ENCODE results near the gene LAIR2.

Gene LAIR2, protein sequence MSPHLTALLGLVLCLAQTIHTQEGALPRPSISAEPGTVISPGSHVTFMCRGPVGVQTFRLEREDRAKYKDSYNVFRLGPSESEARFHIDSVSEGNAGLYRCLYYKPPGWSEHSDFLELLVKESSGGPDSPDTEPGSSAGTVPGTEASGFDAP

DNA sequence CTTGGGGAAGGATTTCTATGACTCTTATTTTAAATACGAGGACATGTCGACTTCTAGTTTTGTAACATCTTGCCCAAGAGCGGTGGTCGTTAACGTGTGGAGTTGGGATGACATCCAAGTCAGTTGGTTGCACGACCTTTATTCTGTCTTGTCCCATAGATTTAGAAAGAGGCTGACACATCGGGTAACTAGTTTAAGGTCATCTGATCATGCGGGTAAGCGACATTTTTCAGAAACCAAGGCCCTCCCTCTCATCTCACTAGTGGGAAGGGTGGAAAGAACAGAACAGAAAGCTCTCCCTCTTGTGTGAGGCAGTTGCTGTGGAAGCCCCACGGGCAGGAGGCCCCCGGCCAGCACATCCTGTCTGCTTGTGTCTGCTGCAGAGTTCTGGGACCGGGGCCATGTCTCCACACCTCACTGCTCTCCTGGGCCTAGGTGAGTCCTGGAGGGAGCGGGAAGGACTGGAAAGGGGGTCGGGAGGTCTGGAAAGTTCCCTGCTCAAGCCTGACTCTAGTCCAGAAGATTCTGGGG, at the start of gene LAIR2:
LAIR2 (plus strand) TSS at position 314 of the 531 bp plus-strand sequence; CDS start at position 402, 88 bp downstream.
- no peak for DNase-seq (ENCODE audit: low read depth)

DNA sequence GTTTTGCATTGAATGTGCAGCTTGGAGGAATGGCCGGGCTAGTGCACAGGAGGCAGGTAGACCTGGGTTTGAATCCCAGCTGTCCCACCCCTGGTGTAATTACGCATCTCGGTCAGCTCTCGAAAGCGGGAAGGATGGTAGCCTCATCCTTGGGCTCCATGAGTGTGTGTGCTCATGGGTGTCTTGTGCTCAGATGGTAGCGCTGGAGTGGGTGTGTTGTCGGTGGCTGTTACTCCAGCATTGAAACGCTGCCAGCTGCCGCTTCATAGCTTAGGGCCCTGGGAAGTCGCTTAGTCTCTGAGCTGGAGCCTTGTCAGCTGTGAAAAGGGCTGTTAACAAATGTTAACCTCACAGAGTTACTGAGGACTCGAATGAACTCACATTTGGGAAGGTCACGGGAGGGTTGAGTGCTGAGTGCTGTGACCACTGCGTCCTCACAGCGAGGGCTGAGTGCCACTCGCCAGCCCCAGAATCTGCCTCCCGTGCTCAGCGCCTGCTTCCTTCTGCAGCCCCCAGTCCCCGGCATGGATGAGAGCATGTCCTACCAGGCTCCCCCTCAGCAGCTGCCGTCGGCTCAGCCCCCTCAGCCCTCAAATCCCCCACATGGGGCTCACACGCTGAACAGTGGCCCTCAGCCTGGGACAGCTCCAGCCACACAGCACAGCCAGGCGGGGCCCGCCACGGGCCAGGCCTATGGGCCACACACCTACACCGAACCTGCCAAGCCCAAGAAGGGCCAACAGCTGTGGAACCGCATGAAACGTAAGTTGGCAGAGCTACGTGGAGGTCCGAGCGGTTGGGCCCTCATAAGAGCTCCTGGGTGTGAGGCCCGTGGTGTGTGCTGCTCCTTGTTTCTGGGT, 48.5 kb upstream of the LAIR2 start:
- no peak for DNase-seq (ENCODE audit: low read depth)

DNA sequence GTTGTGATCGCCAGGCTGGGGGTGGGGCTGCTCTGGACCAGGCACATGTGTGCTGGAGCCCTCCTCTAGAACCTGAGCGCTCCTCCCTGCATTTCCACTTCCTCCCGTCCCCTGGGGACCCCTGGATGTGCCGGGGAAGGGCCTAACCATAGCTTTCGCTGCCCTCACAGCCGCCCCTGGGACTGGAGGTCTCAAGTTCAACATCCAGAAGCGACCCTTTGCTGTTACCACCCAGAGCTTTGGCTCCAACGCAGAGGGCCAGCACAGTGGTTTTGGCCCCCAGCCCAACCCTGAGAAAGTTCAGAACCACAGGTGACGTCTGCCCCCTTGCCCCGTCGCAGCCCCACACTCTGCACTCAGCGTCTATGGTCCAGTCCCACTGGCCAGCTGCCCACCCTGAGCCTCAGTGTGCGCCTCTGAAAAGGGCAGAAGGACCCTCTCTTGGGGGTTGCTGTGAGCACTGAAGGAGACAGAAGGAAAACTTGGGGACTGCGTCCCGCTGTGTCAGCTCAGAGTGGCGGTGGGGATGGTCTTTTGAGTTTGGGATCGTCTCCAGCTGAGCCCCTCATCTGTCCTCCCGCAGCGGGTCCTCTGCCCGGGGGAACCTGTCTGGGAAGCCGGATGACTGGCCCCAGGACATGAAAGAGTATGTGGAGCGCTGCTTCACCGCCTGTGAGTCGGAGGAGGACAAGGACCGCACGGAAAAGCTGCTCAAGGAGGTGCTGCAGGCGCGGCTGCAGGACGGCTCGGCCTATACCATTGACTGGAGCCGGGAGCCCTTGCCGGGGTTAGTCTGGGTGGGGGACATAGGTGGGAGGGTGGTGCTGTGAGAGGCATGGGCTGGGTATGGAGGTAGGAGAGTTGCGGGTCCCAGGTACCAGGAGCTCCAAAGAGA, 47.6 kb upstream of the LAIR2 start:
- DNase-seq (ENCODE audit: low read depth), result no peak

DNA sequence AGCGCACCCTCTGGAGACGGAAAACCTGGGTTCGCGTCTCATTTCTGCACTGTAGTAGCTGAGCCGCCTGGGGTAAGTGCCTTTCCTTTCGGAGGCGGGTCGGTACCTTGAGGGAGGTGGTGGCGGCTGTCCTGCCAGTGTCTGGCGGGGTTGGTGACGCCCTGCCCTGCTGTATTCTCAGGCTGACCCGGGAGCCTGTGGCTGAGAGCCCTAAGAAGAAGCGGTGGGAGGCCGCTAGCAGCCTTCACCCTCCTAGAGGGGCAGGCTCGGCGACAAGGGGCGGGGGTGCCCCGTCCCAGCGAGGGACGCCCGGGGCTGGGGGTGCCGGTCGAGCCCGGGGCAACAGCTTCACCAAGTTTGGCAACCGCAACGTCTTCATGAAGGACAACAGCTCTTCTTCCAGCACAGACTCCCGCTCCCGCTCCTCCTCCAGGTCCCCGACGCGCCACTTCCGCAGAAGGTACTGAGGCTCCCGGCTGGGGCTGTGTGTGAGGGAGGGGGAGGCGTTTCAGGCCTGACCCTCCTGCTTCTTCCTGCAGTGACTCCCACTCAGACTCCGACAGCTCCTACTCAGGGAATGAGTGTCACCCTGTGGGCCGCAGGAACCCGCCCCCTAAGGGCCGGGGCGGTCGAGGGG, 46.7 kb upstream of the LAIR2 start:
- DNase-seq (ENCODE audit: low read depth), result no peak

DNA sequence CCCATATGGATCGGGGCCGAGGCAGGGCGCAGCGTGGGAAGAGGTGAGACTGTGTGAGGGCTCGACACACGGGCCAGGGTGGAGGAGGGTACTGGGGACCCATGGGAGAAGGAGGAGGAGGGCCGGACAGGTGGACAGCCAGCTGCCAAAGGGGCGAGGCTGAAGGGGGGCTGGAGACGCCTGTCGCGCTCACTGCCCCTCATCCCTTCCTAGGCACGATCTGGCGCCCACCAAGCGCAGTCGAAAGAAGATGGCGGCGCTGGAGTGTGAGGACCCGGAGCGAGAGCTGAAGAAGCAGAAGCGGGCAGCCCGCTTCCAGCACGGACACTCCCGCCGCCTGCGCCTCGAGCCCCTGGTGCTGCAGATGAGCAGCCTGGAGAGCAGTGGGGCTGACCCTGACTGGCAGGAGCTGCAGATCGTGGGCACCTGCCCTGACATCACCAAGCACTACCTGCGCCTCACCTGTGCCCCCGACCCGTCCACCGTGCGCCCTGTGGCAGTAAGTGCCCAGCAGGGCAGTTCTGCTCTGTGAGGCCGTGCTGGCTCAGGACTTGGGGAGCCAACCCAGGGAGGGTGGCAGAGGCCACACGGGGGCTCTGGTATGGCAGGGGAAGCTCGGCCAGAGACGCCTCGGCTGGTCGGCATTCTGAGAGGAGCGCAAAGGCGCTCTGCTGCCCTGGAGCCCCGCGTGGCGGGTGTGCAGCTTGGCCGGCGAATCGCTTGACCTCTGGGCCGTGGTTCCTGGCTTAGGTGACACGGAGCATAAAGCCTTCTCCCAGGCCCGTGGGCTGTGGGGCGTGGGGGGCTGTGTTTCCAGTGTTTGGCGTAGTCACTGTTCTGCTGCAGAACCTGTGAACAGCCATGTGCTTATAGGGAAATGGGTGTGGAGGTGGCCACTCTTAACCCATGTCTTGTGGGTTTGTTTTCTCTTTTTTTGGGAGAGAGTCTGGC, 45.9 kb upstream of the LAIR2 start:
- DNase-seq (ENCODE audit: low read depth), result no peak

DNA sequence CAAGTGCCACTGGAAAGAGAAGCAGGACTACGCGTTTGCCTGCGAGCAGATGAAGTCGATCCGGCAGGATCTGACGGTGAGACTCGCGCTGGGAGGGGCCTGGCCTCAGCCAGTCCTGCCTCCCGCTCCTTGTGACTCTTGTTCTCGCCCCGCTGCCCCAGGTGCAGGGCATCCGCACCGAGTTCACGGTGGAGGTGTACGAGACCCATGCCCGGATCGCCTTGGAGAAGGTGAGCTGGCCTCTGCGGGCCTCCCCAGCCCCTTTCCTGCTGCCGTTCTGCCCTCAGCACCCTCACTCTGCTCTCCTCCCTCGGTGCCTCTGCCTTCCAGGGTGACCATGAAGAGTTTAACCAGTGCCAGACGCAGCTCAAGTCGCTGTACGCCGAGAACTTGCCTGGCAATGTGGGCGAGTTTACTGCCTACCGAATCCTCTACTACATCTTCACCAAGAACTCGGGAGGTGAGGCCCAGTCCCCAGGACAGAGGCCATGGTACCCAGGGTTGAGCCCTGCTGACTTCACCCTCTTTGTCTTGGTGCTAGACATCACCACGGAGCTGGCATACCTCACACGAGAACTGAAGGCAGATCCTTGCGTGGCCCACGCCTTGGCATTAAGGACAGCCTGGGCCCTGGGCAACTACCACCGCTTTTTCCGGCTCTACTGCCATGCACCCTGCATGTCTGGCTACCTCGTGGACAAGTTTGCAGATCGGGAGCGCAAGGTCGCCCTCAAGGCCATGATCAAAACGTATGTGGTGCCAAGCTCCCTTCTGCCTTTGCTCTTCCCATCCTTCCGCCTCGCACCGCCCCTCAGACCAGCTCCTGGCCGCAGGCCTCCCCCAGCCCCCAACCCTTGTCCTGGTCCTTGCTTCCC, 44.6 kb upstream of the LAIR2 start:
- DNase-seq (ENCODE audit: low read depth), result no peak

DNA sequence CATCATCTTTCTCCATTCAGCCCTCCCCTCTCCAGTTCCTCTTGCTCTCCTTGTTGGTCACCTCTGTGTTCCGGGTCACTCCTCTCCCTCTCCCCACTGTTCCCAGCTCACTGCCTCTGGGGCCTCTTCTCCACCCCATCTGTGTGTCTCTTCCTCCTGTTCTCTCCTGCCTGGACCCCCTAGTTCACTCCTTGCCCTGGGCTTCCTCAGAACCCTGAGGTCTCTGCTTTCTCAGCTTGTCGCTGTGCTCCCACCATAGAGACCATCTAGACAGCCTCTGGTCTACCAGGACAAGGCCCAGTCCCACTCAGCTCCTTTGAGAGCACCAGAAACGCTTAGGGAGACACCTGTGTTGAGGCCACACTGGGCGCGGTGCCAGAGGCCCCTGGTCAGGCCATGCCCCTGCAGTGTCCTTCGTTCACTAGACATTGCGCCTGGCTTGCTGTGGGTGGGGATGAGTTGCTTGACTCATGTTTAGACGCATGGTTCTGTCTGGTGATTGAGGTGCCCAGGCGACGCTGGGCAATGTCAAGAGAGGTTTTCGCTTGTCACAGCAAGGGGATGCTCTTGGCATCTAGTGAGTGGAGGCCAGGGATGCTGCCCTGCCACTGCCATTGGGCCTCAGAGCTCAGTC, 43.9 kb upstream of the LAIR2 start:
- no peak for DNase-seq (ENCODE audit: low read depth)

DNA sequence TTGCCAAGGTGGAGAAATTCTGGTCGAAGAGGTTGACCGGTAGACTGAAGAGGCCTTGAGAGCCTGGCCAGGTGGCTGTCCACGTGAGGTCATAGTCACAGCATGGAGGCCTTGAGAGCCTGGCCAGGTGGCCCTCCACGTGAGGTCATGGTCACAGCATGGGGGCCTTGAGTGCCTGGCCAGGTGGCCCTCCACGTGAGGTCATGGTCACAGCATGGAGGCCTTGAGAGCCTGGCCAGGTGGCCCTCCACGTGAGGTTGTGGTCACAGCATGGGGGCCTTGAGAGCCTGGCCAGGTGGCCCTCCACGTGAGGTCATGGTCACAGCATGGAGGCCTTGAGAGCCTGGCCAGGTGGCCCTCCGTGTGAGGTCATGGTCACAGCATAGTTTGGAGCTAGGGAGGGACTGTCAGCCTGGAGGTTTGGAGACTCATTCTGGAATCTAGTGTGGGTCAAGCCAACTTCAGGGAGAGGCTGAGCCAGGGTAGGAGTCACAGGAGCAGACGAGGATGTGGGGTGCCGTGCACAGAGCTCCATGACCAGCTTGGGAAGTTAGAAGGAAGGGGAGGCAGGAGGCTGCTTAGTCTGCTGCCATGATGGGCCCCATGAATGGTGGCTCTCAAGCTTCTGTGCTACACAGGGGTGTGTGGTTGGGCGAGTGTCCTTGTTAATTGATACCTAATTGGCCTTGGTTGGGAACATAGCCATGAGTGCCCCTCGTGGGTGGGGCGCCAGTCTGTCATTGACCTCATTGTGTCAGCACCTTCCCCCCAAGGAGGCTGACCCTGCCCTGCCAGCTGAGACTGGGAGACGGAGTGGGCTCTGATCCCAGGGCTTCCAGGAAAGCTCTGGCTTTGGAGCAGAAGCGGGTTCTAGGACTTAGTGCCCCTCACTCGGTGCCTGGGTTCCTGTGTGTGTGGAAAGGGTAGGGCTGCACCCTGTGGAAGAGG, 43.1 kb upstream of the LAIR2 start:
- DNase-seq (ENCODE audit: low read depth), result no peak

DNA sequence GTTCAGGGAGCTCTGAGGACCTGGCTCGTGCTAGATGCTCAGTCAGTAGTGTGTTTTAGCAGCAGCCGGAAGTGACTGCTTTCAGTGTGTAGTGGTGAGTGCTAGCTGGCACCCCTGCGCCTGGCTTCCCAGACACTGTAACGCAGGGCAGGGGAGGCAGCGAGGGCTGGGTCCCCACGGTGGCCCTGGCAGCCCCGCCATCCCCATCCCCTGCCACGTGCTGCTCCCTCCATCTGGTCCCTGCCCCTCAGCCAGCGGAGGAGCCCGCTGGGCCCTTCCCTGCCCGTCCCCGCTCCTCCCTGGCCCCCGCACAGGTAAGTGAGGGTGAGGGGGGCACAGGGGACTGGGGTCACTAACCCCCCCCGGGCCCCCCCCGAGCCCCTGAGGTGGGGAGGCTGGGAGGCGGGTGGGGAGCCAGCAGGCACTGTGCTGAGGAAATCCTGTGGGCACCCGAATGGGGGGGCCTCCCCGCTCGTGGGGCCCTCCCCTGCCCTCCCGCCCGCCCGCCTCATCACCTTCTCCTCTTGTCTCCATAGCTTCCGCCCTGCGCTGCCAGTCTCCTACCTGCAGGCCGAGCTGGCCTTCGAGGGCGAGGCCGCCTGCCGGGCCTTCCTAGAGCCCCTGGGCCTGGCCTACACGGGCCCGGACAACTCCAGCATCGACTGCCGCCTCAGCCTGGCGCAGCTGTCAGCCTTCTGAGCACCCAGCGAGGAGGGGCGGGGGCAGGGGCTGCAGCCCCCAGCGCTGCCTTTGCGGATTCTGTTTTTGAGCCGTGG, 42.2 kb upstream of the LAIR2 start:
- DNase-seq (ENCODE audit: low read depth), result no peak

DNA sequence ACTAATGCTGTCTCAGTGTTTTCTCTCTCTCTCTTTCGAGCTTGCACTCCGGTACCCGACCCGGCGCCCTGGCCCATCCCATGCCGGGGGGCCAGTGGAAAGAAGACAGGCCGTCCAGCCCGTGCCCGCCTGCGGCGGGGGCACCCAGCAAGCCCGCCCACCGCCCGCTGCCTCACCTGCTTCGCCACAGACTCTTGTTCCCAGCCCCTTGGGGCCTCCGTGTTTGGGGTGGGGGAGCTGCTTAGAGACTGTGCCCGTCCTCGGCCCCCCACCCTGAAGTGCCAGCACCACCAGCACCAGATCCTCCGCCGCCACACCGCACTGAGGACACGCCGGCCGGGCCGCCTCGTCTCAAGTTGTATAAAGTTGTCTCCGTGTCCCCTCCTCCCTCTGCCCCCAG, 41.4 kb upstream of the LAIR2 start:
- DNase-seq (ENCODE audit: low read depth), result no peak

DNA sequence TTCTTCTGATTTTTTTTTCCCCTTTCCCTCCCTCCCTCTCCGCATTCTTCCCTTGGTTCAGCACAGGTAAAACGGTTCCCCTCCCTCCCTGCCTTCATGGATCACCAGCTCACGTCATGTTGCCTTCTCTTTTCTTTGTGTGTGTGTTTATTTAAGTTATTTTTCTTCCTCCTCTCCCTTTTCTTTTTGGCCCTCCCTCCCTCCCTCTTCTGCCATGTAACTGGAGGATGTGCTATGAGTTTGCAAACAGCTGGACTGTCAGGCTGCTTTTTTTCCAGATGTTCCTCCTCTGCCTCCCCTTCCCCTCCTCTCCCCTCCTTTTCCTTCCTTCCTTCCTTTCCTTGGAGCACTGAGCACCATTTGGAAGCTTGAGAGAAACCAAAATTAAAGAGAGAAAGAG, 41.0 kb upstream of the LAIR2 start:
- no peak for DNase-seq (ENCODE audit: low read depth)

DNA sequence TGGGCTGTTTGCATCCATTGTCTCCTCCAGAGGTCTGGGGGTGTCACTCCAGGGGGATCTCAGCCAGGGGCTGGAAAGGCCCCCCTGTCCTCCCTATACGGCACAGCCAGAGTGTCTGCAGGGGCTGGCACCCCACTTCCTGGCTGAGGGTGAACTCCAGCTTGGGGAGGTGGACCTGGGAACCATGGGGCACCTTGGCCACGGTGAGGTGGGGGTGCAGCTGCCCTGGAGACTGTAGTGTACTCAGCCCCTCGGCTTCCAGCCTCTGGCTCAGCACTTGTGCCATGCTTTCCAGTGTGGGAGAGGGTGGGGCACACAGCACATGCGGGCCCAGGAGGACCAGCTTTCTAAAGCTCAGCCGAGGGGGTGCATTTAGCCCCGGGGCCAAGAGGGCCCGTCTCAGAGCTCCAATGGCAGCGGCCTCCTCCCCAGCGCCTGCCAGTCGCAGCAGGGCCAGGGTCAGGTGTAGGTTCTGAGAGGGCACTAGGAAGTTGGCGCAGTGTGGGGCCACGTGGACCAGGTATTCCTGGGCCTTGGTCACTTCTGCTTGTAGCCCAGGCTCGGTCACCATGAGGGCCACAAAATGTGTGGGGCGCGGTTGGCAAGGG, 40.5 kb upstream of the LAIR2 start:
- DNase-seq (ENCODE audit: low read depth), result no peak

DNA sequence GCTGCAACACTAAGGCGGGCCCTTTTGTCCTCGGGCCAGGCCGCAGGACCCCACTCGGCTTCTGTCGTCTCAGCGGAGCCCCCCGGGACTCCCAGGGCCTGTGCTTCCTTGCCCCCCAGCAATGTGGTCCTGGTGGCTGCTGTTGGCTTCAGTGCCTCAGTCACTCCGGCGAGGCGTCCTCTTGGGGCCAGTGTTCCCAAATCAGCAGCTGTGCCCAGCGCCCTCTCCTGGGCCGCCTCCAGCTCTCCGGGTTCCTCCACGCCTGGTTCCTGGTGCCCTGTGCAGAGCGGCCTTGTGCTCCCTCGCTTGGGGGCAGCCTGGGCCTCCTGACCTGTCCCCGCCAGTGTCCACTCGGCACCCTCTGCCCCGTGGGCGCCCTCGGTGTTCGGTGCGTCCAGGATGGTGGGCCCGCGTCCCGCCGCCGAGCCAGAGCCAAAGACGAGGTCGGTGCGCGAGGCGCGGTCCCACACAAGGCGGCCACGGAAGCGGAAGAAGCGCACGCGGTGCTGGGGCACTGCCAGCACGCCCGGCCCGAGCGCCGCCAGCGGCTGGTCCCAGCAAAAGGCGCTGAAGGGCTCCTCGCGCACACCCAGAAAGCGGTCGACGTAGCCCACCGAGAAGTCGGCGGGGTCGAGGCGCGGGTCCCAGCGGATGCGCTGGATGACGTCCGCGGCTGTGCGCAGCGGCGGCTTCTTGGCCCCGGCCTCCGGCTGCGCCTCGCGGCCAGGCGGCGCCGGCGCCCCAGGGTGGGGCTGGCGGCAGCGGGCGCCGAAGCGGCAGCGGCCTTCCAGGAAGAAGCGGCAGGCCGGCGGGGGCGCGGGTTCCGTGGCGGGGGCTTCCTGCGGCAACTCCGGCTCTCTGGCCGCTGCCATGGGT, 39.7 kb upstream of the LAIR2 start:
- peak; percentile 65 for DNase-seq (ENCODE audit: low read depth)

DNA sequence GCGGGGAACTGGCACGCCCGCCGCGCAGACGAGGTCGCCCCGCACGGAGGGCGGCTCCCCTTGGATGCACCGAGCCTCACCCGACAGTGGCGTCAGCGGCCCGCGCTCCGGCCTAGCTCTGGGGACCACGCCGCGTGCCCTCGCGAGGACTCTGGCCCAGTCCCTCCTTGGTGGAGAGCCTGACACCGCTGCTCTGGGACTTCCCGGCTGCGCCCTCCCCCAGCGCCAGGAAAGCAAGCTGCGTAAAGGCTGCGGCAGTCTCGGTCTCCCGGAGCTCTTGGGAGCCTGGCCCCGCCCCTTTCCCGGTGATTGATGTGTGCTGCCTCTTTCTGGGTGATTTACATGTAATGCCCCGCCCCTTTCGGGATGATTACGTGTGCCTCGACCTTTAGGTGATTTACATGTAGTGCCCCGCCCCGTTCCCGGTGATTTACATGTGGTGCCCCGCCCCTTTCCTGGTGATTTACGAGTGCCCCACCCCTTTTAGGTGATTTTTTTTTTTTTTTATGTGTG, 39.0 kb upstream of the LAIR2 start, which contains the start of gene LENG9:
LENG9 (minus strand) TSS at position 248 of the 513 bp plus-strand sequence. CDS start 252 bp downstream, outside the sequence.
- DNase-seq (ENCODE audit: low read depth), result peak; percentile 100

DNA sequence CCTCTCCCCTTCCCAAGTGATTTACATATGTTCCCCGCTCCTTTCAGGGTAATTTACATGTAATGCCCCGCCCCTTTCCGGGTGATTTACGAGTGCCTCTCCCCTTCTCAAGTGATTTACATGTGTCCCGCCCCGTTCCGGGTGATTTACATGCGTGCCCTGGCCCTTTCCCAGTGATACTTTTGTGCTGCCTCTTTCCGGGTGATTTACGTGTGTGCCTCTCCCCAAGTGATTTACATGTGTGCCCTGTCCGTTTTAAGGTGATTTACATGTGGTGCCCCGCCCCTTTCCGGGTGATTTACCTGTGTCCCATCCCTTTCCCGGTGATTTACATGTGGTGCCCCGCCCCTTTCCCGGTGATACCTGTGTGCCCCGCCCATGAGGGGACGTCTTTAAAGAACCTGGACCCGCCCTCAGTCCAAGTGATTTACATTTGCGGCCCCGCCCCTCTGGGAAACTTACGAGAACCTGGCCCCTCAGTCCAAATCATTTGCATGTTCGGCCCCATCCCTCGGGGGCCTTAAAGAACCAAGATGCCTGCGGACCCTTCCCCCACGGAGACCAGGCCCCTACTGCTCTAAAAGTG, 38.5 kb upstream of the LAIR2 start:
- DNase-seq (ENCODE audit: low read depth), result peak; percentile 85

Measured in iris pigment epithelial cell (primary cell).